ENCODE results near the gene FLCN. TPM values are rescaled to one million over a fixed set of nuclear protein-coding genes. Genes with fewer than 3 reads are reported as not detected.

The FLCN gene
- total and polyA plus RNA-seq, 2 donors (not counting 3 experiments of a cell fraction or from before 2014, with no cell fraction given): 38.8 to 68.9 TPM

- no peaks in the 10 kb centered on the region for H3K9me1 ChIP-seq (replicated peaks; ENCODE audit: control insufficient read depth, extremely low read depth, insufficient read depth, low read length)
- H2AFZ ChIP-seq (ENCODE audit: low read depth, low read length): no peak overlapping the region
- dilution Hi-C loops (cut with MboI; ENCODE audit: extremely low pct_ligation_motif_present, low sequenced_read_pairs) (no loop called here), intact Hi-C loops (cut with micrococcal nuclease) (no loop called here)
- H3K9ac ChIP-seq (replicated peaks; ENCODE audit: extremely low read depth, insufficient read depth, low read length): no peak overlapping the region
- no peak for FAIRE-seq
- H3K27ac ChIP-seq (ENCODE audit: insufficient read depth, low read depth, low read length): no peak overlapping the region
- H4K20me1 ChIP-seq (replicated peaks; ENCODE audit: control insufficient read depth, extremely low read depth, insufficient read depth, low read length): no peaks in the 10 kb centered on the region
- POLR2A ChIA-PET: no interaction called here
- H3K4me2 ChIP-seq (ENCODE audit: insufficient read depth, low read length): no peak overlapping the region
- H3K4me3 ChIP-seq (replicated peaks in 1 of 3; ENCODE audit: insufficient read depth in 1 of 3, low read depth in 1 of 3, low read length in 3 of 3): no peak overlapping the region
- H3K36me3 ChIP-seq (ENCODE audit: control insufficient read depth in 2 of 2, extremely low read depth in 1 of 2, insufficient read depth in 2 of 2, low read length in 2 of 2): no peaks in the 10 kb centered on the region
- H3K79me2 ChIP-seq (ENCODE audit: control insufficient read depth, insufficient read depth, low read length): no peaks in the 10 kb centered on the region
- H3K9me3 ChIP-seq (replicated peaks; ENCODE audit: control insufficient read depth, insufficient read depth, low read length): no peaks in the 10 kb centered on the region
- H3K27me3 ChIP-seq (ENCODE audit: control insufficient read depth in 2 of 2, insufficient read depth in 2 of 2, low read length in 2 of 2): no peaks in the 10 kb centered on the region
- TF ChIP-seq MYC (IDR thresholded peaks at IDR 0.05; ENCODE audit: low read depth, low read length) (no peak), JUN (IDR thresholded peaks at IDR 0.05; ENCODE audit: borderline replicate concordance, insufficient read depth, insufficient read length, low read depth) (no peak), POLR2AphosphoS5 (IDR thresholded peaks at IDR 0.05; ENCODE audit: insufficient read depth, low read depth, low read length) (no peak), GATA2 (IDR thresholded peaks at IDR 0.05; ENCODE audit: insufficient read depth, insufficient read length, low read depth, low read length) (no peak), FOS (IDR thresholded peaks at IDR 0.05; ENCODE audit: borderline replicate concordance, insufficient read depth, low read length) (no peak), EZH2 (IDR thresholded peaks at IDR 0.05; ENCODE audit: borderline replicate concordance, low read depth, low read length, severe bottlenecking) (no peak), POLR2A (IDR thresholded peaks at IDR 0.05; ENCODE audit: low read depth, low read length) (no peak)
- TF ChIP-seq, protein P1, sequence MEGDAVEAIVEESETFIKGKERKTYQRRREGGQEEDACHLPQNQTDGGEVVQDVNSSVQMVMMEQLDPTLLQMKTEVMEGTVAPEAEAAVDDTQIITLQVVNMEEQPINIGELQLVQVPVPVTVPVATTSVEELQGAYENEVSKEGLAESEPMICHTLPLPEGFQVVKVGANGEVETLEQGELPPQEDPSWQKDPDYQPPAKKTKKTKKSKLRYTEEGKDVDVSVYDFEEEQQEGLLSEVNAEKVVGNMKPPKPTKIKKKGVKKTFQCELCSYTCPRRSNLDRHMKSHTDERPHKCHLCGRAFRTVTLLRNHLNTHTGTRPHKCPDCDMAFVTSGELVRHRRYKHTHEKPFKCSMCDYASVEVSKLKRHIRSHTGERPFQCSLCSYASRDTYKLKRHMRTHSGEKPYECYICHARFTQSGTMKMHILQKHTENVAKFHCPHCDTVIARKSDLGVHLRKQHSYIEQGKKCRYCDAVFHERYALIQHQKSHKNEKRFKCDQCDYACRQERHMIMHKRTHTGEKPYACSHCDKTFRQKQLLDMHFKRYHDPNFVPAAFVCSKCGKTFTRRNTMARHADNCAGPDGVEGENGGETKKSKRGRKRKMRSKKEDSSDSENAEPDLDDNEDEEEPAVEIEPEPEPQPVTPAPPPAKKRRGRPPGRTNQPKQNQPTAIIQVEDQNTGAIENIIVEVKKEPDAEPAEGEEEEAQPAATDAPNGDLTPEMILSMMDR (IDR thresholded peaks at IDR 0.05; ENCODE audit: extremely low read depth in 1 of 2, insufficient read depth in 1 of 2, low read depth in 1 of 2, low read length in 2 of 2): no peak
- TF ChIP-seq, protein P2, sequence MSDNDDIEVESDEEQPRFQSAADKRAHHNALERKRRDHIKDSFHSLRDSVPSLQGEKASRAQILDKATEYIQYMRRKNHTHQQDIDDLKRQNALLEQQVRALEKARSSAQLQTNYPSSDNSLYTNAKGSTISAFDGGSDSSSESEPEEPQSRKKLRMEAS (IDR thresholded peaks at IDR 0.05; ENCODE audit: insufficient read depth, insufficient read length): no peak
- H3K4me1 ChIP-seq (ENCODE audit: control insufficient read depth, extremely low read depth, insufficient read depth, low read length): no peaks in the 10 kb centered on the region
- DNase-seq (ENCODE audit: low read depth, low spot score): no peak
- BruUV-seq (replicated peaks): no TSS peak
- CTCF ChIA-PET: no interaction called here
These were observed 38.7 kb downstream of the FLCN start for GRCh38 chr17:17198281-17198680.
